Neural cell (in vitro differentiated cells): ENCODE measurements around the gene CTAGE1. TPM values are rescaled to one million over a fixed set of nuclear protein-coding genes. Genes with fewer than 3 reads are reported as not detected.

Experiments
- H2AFZ ChIP-seq: fragments of 200-600, 300-800 bp; sonication (generic), shearing (Covaris generic); 2 replicates; pipeline ENCODE4 v1.6.0; 2014; ENCODE audit warnings: low read depth, mild to moderate bottlenecking, antibody characterized with exemption, low read length, moderate library complexity
- H3F3A ChIP-seq: fragments of 200-600 bp; shearing (Covaris generic); 2 replicates; pipeline ENCODE4 v1.6.1; 2016; ENCODE audit warnings: mild to moderate bottlenecking, moderate library complexity, mixed read lengths, antibody characterized with exemption, low read length; ENCODE audit not compliant: insufficient read depth, poor library complexity, severe bottlenecking
- H3K27ac ChIP-seq: fragments of 200-600, 300-800 bp; sonication (generic), shearing (Covaris generic); 2 replicates; pipeline ENCODE4 v1.5.1; 2014; ENCODE audit warnings: mild to moderate bottlenecking, low read length, moderate library complexity
- H3K27me3 ChIP-seq: fragments of 300-800, 200-600 bp; sonication (generic), shearing (Covaris generic); 2 replicates; pipeline ENCODE4 v1.6.0; 2014; ENCODE audit warnings: mild to moderate bottlenecking, low read depth, low read length, moderate library complexity; ENCODE audit not compliant: insufficient read depth
- H3K36me3 ChIP-seq: fragments of 300-800, 200-600 bp; sonication (generic), shearing (Covaris generic); 2 replicates; pipeline ENCODE4 v1.5.1; 2014; ENCODE audit warnings: mild to moderate bottlenecking, antibody characterized with exemption, low read length, moderate library complexity; ENCODE audit not compliant: insufficient read depth
- H3K4me2 ChIP-seq: fragments of 300-800, 200-600 bp; sonication (generic), shearing (Covaris generic); 2 replicates; pipeline ENCODE4 v1.6.0; 2014; ENCODE audit warnings: mild to moderate bottlenecking, low read length
- H3K4me3 ChIP-seq: fragments of 300-800, 200-600 bp; sonication (generic), shearing (Covaris generic); 2 replicates; pipeline ENCODE4 v1.5.1; 2014; ENCODE audit warnings: mild to moderate bottlenecking, low read length, moderate library complexity
- H3K79me2 ChIP-seq: fragments of 200-600 bp; shearing (Covaris generic); replicated peaks from 2 replicates; pipeline ENCODE4 v1.6.0; 2014; ENCODE audit warnings: mild to moderate bottlenecking, low read length, moderate library complexity; ENCODE audit not compliant: insufficient read depth
- H3K9ac ChIP-seq: fragments of 300-800, 200-600 bp; sonication (generic), shearing (Covaris generic); 2 replicates; pipeline ENCODE4 v1.6.1; 2016; ENCODE audit warnings: mild to moderate bottlenecking, low read length, mixed read lengths
- H3K9me2 ChIP-seq: fragments of 200-600 bp; shearing (Covaris generic); 2 replicates; pipeline ENCODE4 v1.6.1; 2016; ENCODE audit warnings: mild to moderate bottlenecking, low read length, mixed read lengths; ENCODE audit not compliant: insufficient read depth
- H3K9me3 ChIP-seq: fragments of 200-600, 300-800 bp; sonication (generic), shearing (Covaris generic); 2 replicates; pipeline ENCODE4 v1.6.1; 2016; ENCODE audit warnings: mild to moderate bottlenecking, mixed run types, low read length, moderate library complexity, mixed read lengths
- H4K20me1 ChIP-seq: fragments of 200-600 bp; shearing (Covaris generic); 2 replicates; pipeline ENCODE4 v1.6.1; 2016; ENCODE audit warnings: mild to moderate bottlenecking, mixed run types; ENCODE audit not compliant: insufficient read depth
- CTCF ChIP-seq: fragments of 450-650 bp; IDR thresholded peaks from 2 replicates; pipeline ENCODE4 v1.5.1; 2014; ENCODE audit warnings: antibody characterized with exemption, mild to moderate bottlenecking, moderate library complexity; ENCODE audit not compliant: poor library complexity, severe bottlenecking
- EP300 ChIP-seq: fragments of 450-650 bp; conservative IDR thresholded peaks from 2 replicates; pipeline ENCODE4 v1.6.1; 2014; ENCODE audit warnings: antibody characterized with exemption, mild to moderate bottlenecking, moderate library complexity; ENCODE audit not compliant: poor library complexity, severe bottlenecking
- EZH2 ChIP-seq: fragments of 200-600, 300-800 bp; shearing (Covaris generic), sonication (generic); IDR thresholded peaks from 2 replicates; pipeline ENCODE4 v1.6.1; 2014; ENCODE audit warnings: antibody characterized with exemption, low read length, borderline replicate concordance, mild to moderate bottlenecking; ENCODE audit not compliant: insufficient read depth, poor library complexity, severe bottlenecking
- MXI1 ChIP-seq: fragments of 450-650 bp; conservative IDR thresholded peaks from 2 replicates; pipeline ENCODE4 v1.6.1; 2014; ENCODE audit warnings: antibody characterized with exemption, mild to moderate bottlenecking; ENCODE audit not compliant: poor library complexity, severe bottlenecking
- POLR2AphosphoS5 ChIP-seq: IDR thresholded peaks from 2 replicates; pipeline ENCODE4 v1.6.1; 2012
- RAD21 ChIP-seq: fragments of 450-650 bp; conservative IDR thresholded peaks from 2 replicates; pipeline ENCODE4 v1.6.1; 2014; ENCODE audit warnings: antibody characterized with exemption, mild to moderate bottlenecking, moderate library complexity
- REST ChIP-seq: IDR thresholded peaks from 2 replicates; pipeline ENCODE4 v1.6.1; 2012; ENCODE audit warnings: borderline replicate concordance
- SMC3 ChIP-seq: fragments of 450-650 bp; conservative IDR thresholded peaks from 2 replicates; pipeline ENCODE4 v1.6.1; 2014; ENCODE audit warnings: antibody characterized with exemption, mild to moderate bottlenecking, moderate library complexity; ENCODE audit not compliant: poor library complexity
- TAF1 ChIP-seq: IDR thresholded peaks from 2 replicates; pipeline ENCODE4 v1.6.1; 2012; ENCODE audit warnings: low read depth
- polyA plus RNA-seq: library from polyadenylated mRNA; depleted of rRNA; stranded (reverse); fragments of >200 nt; gene quantifications from 2 replicates; pipeline ENCODE4 v1.2.3, GENCODE V29; 2014

The CTAGE1 gene
- polyA plus RNA-seq, 1 donor from 2014 or later, result not detected

GRCh38 chr18:22446911-22447310, 29.2 kb upstream of the CTAGE1 start:
- no peak overlapping the region for H3K9ac ChIP-seq
- H3K9me3 ChIP-seq, result no peaks in the 10 kb centered on the region
- H2AFZ ChIP-seq, result no peak overlapping the region
- no peaks in the 10 kb centered on the region for H3K36me3 ChIP-seq
- no peak overlapping the region for H3K4me3 ChIP-seq
- no peak overlapping the region for H3K4me2 ChIP-seq
- H3K27ac ChIP-seq, result no peak overlapping the region
- TF ChIP-seq CTCF (no peak), EP300 (no peak), TAF1 (no peak), REST (no peak), MXI1 (no peak), POLR2AphosphoS5 (no peak), EZH2 (no peak), SMC3 (no peak), RAD21 (no peak)
- H3K79me2 ChIP-seq, result no peaks in the 10 kb centered on the region
- H4K20me1 ChIP-seq, result no peaks in the 10 kb centered on the region
- no peaks in the 10 kb centered on the region for H3F3A ChIP-seq
- no peaks in the 10 kb centered on the region for H3K9me2 ChIP-seq
- H3K27me3 ChIP-seq, result no peaks in the 10 kb centered on the region

GRCh38 chr18:22446325-22446724, 28.6 kb upstream of the CTAGE1 start:
- Histone ChIP-seq H2AFZ (no peak overlapping the region), H3K4me3 (no peak overlapping the region)

More at GRCh38 chr18:22446325-22446724, 28.6 kb upstream of the CTAGE1 start:
- H3K9me2 ChIP-seq, result no peaks in the 10 kb centered on the region
- H3K4me2 ChIP-seq, result no peak overlapping the region
- no peaks in the 10 kb centered on the region for H4K20me1 ChIP-seq
- no peak for TF ChIP-seq EZH2
- TF ChIP-seq CTCF, result no peak
- no peak for TF ChIP-seq SMC3
- no peak for TF ChIP-seq RAD21
- no peak for TF ChIP-seq MXI1
- TF ChIP-seq EP300, result no peak
- TF ChIP-seq REST, result no peak
- TF ChIP-seq TAF1, result no peak
- TF ChIP-seq POLR2AphosphoS5, result no peak
- no peaks in the 10 kb centered on the region for H3K36me3 ChIP-seq
- no peak overlapping the region for H3K9ac ChIP-seq
- H3K9me3 ChIP-seq, result no peaks in the 10 kb centered on the region
- no peaks in the 10 kb centered on the region for H3F3A ChIP-seq
- H3K27me3 ChIP-seq, result no peaks in the 10 kb centered on the region
- no peak overlapping the region for H3K27ac ChIP-seq
- no peaks in the 10 kb centered on the region for H3K79me2 ChIP-seq
